Measurements from ENCODE around the gene CDK6.
A peak's percentile ranks its signal among the peaks of the same experiment; 100 is the strongest.

CDK6 gene

DNA sequence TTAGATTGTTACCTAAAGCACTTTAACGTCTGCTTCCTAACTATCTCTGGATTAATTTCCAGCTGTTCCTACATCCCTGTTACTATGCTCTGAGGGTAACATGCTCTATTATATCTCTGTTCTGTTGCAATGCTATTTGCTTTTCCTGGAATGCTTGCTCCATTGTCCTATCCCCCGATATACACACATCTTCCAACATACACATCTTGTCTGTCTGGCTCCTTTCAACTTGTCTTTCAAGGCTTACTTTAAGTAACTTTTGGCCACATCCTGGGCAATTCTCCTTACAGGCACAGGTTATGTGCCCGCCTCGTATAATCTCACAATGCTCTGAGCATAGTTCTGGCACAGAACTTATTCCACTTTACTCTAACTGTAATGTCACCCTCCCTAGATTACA lies 96.2 kb downstream of the CDK6 start:
- DNase-seq (ENCODE audit: low read depth in 2 of 3, low spot score in 1 of 3): no peak

GRCh38 chr7:92739091-92739490 lies 97.3 kb downstream of the CDK6 start:
- DNase-seq (ENCODE audit: low read depth in 2 of 3, low spot score in 1 of 3): no peak

GRCh38 chr7:92737706-92738105 lies 98.7 kb downstream of the CDK6 start:
- no peak for DNase-seq (ENCODE audit: low read depth in 2 of 3, low spot score in 1 of 3)

- DNase-seq (ENCODE audit: low read depth in 2 of 3, low spot score in 1 of 3): no peak
Measured at GRCh38 chr7:92736870-92737269, 99.5 kb downstream of the CDK6 start.

DNA sequence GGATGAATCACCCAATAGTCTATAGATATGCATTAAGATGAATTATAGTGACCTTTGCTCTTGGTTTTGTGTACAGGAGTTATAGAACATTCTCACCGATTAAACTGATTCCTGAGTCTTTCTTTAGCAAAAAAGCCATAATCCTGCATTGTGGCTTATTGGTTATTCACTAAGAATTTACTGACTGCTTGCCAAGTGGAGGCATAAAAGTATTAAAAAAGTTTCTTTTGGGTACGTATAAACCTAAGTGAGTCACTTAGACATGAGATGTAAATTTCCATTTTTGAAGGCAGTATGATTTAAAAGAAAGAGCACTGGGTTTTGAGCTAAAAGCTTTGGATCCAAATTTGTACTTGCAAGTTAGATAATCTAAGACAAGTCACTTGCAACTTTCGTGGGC lies 100.7 kb downstream of the CDK6 start:
- no peak for DNase-seq (ENCODE audit: low read depth in 2 of 3, low spot score in 1 of 3)

- no peak for DNase-seq (ENCODE audit: low read depth in 2 of 3, low spot score in 1 of 3)
Measured at GRCh38 chr7:92732316-92733036, 103.9 kb downstream of the CDK6 start.

- DNase-seq (ENCODE audit: low read depth in 2 of 3, low spot score in 1 of 3): peak; percentile 28 to 41 (median 37)
Measured at GRCh38 chr7:92731335-92732063, 104.9 kb downstream of the CDK6 start.

GRCh38 chr7:92730808-92731207 lies 105.6 kb downstream of the CDK6 start:
- no peak for DNase-seq (ENCODE audit: low read depth in 2 of 3, low spot score in 1 of 3)

DNA sequence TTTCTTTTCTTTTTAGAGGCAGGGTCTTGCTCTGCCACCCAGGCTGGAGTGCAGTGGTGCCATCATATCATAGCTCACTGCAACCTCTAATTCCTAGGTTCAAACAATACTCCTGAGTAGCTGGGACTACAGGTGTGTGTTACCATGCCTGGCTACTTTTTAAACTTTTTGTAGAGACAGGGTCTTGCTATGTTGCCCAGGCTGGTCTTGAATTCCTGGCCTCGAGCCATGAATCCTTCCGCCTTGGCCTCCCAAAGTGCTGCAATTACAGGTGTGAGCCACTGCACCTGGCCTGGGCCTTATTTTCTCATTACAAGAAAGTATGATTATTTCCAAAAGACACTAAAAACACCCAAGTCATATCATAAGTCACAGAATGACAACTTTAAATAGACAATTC lies 106.6 kb downstream of the CDK6 start:
- DNase-seq (ENCODE audit: low read depth in 2 of 3, low spot score in 1 of 3): peak in 1 of 3 donors; percentile 24

DNA sequence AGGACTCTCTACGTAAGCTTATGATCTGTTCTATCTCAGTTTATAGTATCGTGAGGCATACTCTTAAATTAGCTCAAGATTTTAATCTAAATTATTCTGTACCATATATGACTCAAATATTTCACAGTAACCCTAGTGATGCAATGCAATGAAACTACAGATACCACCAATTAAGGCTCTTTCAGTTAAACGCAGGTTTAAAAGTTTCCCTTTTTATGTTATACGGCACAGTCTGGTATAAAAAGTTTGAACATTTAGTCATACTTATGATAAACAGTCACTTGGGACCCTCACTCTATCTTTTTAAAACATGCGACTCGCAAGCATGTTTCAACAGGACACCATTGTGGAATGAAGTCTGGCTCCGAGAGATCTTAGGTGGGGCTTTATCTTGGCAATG lies 107.2 kb downstream of the CDK6 start:
- DNase-seq (ENCODE audit: low read depth in 2 of 3, low spot score in 1 of 3): no peak

DNA sequence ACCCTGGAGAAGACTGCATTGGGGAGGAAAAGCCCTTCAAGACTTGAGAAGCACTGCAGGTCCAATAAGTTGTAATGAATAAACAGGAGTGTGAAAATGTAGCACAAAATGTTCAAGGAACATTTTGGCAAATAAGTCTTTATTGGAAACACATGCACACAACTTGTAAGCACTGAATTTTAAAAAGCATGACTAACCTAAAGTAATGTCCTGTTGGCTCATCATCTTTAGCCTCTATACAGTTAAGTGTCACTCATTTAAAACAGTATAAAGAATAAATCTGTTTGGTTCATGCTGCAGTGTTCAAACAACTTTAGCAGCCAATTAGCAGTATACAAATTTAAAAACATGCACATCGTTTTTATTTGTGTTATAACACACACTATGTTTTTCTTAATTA lies 108.6 kb downstream of the CDK6 start:
- no peak for DNase-seq (ENCODE audit: low read depth in 2 of 3, low spot score in 1 of 3)

- no peak for DNase-seq (ENCODE audit: low read depth in 2 of 3, low spot score in 1 of 3)
Measured at GRCh38 chr7:92725161-92725925, 111.0 kb downstream of the CDK6 start.

- no peak for DNase-seq (ENCODE audit: low read depth in 2 of 3, low spot score in 1 of 3)
Measured at GRCh38 chr7:92723943-92724342, 112.4 kb downstream of the CDK6 start.

GRCh38 chr7:92723205-92723604 lies 113.2 kb downstream of the CDK6 start:
- DNase-seq (ENCODE audit: low read depth in 2 of 3, low spot score in 1 of 3): no peak

DNA sequence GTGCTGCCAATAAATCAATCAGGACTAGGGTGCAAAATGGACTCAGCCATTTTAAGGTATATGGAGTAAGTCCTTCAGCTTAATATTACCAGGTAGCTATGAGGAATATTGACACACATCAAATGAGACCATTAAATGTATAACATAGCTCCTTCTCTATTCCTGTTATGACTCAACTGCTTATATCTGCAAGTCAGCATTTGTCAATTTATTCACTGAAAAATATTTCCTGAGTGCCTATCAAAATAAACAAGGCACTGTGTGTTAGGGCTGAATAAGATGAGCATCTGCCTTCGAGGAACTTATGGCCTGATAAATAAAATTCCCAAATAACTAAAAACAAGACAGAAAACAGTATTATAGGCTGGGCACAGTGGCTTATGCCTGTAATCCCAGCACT lies 113.8 kb downstream of the CDK6 start:
- DNase-seq (ENCODE audit: low read depth in 2 of 3, low spot score in 1 of 3): no peak

DNA sequence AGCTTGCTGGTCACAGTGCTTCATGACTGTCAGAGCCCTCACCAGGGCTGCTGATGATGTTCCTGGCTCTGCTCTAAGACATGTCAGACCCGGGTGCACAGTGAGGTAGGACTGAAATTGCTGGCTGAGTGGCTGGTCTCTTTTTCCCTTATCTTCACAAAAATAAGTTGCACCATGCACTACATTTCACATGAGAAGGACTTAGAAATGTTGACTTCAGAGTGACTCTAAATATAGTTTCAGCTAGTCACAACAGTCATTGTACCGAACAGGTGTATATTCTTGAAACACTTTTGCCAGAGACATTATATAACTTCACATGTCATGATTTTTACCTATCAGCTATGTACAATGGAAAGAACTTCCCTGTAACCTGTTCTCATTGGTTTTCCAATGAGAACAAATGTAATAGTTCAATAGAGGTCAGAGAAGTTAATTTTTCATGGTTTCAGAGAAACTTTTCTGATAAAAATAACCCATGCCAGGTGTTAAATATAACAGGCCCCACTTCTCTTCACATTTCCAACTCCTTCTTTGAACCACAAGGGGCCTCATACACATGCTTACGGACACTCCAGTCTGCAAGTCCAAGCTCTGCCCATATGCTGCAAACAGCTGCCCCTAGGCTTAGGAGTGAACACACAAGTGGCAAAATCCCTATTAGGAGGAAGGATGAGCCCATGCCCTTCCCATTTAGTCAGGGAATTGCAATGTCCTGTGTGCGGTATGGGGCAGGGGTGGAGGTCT lies 115.6 kb downstream of the CDK6 start:
- DNase-seq (ENCODE audit: low read depth in 2 of 3, low spot score in 1 of 3): no peak

- DNase-seq (ENCODE audit: low read depth in 2 of 3, low spot score in 1 of 3): peak; percentile 44 to 64 (median 59)
Measured at GRCh38 chr7:92717993-92718716, 118.2 kb downstream of the CDK6 start.

DNA sequence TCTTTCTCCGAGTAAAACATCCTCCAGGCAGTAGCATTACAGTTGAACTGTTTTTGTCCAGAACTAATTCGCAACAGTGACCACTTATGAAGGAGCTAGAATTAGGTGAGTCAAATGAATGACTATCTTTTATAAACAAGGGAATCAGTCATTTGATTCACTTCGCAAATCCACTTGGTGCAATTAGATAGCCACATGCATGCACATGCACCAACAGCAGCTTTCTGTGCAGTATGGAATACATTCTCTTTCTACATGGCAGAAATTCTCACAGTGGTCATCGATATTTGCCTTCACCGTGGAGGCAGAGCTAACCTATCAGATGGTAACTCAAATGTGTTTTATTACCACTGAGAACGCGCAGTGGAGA lies 118.8 kb downstream of the CDK6 start:
- DNase-seq (ENCODE audit: low read depth in 2 of 3, low spot score in 1 of 3): no peak

GRCh38 chr7:92716825-92717580 lies 119.4 kb downstream of the CDK6 start:
- no peak for DNase-seq (ENCODE audit: low read depth in 2 of 3, low spot score in 1 of 3)

DNA sequence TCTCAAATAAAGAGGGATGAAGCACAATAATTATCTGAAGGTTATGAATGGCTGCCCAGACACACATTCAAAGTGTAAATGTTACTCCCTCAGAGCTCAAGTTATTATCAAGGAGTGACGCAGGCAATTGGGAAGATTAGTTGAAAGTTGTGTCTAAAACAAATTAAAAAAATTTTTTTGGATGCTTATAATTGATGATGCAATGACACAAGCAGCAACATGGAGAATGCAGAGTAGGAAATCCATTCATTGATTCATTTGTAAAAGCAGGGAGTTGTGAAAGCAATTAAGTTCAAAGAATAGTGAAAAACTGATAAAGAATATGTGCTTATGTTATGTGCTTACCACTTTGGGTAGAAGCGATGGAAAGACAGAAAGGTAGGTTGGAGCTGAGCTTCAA lies 120.4 kb downstream of the CDK6 start:
- DNase-seq (ENCODE audit: low read depth in 2 of 3, low spot score in 1 of 3): no peak
